Panc1 (cell line): Measurements from ENCODE around the gene RXFP2. TPM values are rescaled to one million over a fixed set of nuclear protein-coding genes. Genes with fewer than 3 reads are reported as not detected.

Experiments used
- ATAC-seq: fragments of 200-7000 bp; cut with Tn5 transposase; 2 replicates; pipeline ENCODE4 v1.9.1; 2020; ENCODE audit warnings: mild to moderate bottlenecking, moderate library complexity
- BruUV-seq: library from RNA; stranded (reverse); fragments of 400-500 nt; replicated peaks from 2 replicates; lab custom pipeline; 2021; lab: Mats Ljungman, UMichigan
- CTCF ChIA-PET: fragments of 300-600 bp; sonication (Branson Sonifier 250); formaldehyde crosslinking; loops from one replicate; lab custom pipeline; 2022; ENCODE audit warnings: antibody characterized with exemption; lab: Charles Lee
- POLR2A ChIA-PET: fragments of 300-600 bp; sonication (Branson Sonifier 250); formaldehyde crosslinking; loops from one replicate; lab custom pipeline; 2022; ENCODE audit warnings: antibody characterized with exemption; lab: Charles Lee
- DNase-seq: peaks from one replicate; pipeline ENCODE4 v3.0.0-alpha.2; 2010; ENCODE audit warnings: low read depth, low spot score
- H3K27ac ChIP-seq: 2 replicates; pipeline ENCODE4 v1.5.1; 2011; ENCODE audit warnings: mild to moderate bottlenecking, low read length, inconsistent platforms
- H3K27me3 ChIP-seq: fragments of 200-500 bp; sonication (Bioruptor generic); 2 replicates; pipeline ENCODE4 v1.6.0; 2014; ENCODE audit warnings: low read length, inconsistent platforms; ENCODE audit not compliant: control insufficient read depth, insufficient read depth
- H3K36me3 ChIP-seq: fragments of 200-500 bp; sonication (Bioruptor generic); 2 replicates; pipeline ENCODE4 v1.5.1; 2014; ENCODE audit warnings: inconsistent platforms, mild to moderate bottlenecking, low read length, moderate library complexity; ENCODE audit not compliant: control insufficient read depth, insufficient read depth
- H3K4me1 ChIP-seq: 2 replicates; pipeline ENCODE4 v1.5.1; 2011; ENCODE audit warnings: inconsistent platforms, mild to moderate bottlenecking, low read length, moderate library complexity; ENCODE audit not compliant: control insufficient read depth, insufficient read depth
- H3K4me3 ChIP-seq, 2 experiments: 2 replicates each; pipeline ENCODE4 v1.5.1; 2011 to 2012; ENCODE audit warnings: low read depth in 2 of 2, low read length in 2 of 2, mild to moderate bottlenecking in 2 of 2, inconsistent platforms in 1 of 2, moderate library complexity in 1 of 2
- H3K9me3 ChIP-seq: fragments of 200-500 bp; sonication (Bioruptor generic); 2 replicates; pipeline ENCODE4 v1.5.1; 2014; ENCODE audit warnings: low read depth, mild to moderate bottlenecking, inconsistent platforms, low read length, moderate library complexity; ENCODE audit not compliant: control insufficient read depth, insufficient read depth
- CTCF ChIP-seq: fragments of 450-650 bp; IDR thresholded peaks from 2 replicates; pipeline ENCODE4 v1.5.1; 2017; ENCODE audit warnings: mild to moderate bottlenecking
- POLR2AphosphoS5 ChIP-seq: IDR thresholded peaks from 2 replicates; pipeline ENCODE4 v1.6.1; 2012; ENCODE audit warnings: mild to moderate bottlenecking, low read depth, low read length, moderate library complexity
- SIN3A ChIP-seq: IDR thresholded peaks from 2 replicates; pipeline ENCODE4 v1.6.1; 2012; ENCODE audit warnings: low read depth, mild to moderate bottlenecking, low read length, moderate library complexity, borderline replicate concordance; ENCODE audit not compliant: insufficient read depth
- TCF7L2 ChIP-seq: IDR thresholded peaks from 2 replicates; pipeline ENCODE4 v1.6.1; 2011; ENCODE audit warnings: mild to moderate bottlenecking, low read depth, low read length, inconsistent platforms
- in situ Hi-C: cut with HindIII; loops from 2 replicates; pipeline ENCODE4 v1.10.0; 2016; ENCODE audit warnings: low sequenced_read_pairs, low pct_unique_long_range_greater_than_20kb
- intact Hi-C: fragments of 100-400 bp; cut with micrococcal nuclease; formaldehyde crosslinking; loops from one replicate; pipeline ENCODE4 v1.10.0; 2022; ENCODE audit not compliant: unreplicated experiment
- total RNA-seq: library from RNA; stranded (reverse); gene quantifications from one replicate; pipeline ENCODE4 v1.2.1, GENCODE V29; 2021; ENCODE audit not compliant: unreplicated experiment
- TF ChIP-seq, protein P1 (sequence below), 2 experiments: IDR thresholded peaks; 2 replicates each; pipeline ENCODE4 v1.6.1; 2011 to 2012; ENCODE audit warnings: low read depth in 2 of 2, control low read depth in 1 of 2, low read length in 1 of 2, mild to moderate bottlenecking in 1 of 2, moderate library complexity in 1 of 2; ENCODE audit not compliant: insufficient read depth in 1 of 2

The RXFP2 gene
- total RNA-seq, 1 experiment from 2014 or later, result not detected

DNA sequence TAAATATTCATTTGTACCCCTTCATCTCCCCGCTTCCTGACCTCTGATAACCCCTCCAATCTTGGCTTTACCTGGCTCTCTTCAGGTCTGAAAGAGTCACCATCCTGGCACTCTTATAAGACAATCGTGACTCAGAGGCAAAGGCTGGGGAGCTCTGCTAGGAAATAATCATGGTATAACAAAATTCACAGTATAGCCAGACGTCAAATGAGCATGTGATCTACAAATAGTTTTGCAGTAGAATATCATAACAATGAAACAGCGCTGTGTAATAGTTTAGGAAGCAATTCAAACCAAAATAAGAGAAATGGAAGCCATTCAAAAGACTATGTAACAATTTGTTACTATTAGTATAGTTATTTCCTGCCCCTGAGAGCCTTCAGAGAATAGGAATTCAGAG is 34.2 kb downstream of the RXFP2 start:
- DNase-seq (no peak), ATAC-seq (no peak)
- peaks cover 4% of the 10 kb centered on the region; the same call in 1 of the 2 replicates for H3K27me3 ChIP-seq
- H3K4me3 ChIP-seq, result no peak overlapping the region
- H3K27ac ChIP-seq, result no peak overlapping the region
- no peaks in the 10 kb centered on the region for H3K36me3 ChIP-seq
- in situ Hi-C loops, result no loop called here
- BruUV-seq, result no TSS peak
- TF ChIP-seq TCF7L2 (no peak), POLR2AphosphoS5 (no peak)
- TF ChIP-seq, protein P1, sequence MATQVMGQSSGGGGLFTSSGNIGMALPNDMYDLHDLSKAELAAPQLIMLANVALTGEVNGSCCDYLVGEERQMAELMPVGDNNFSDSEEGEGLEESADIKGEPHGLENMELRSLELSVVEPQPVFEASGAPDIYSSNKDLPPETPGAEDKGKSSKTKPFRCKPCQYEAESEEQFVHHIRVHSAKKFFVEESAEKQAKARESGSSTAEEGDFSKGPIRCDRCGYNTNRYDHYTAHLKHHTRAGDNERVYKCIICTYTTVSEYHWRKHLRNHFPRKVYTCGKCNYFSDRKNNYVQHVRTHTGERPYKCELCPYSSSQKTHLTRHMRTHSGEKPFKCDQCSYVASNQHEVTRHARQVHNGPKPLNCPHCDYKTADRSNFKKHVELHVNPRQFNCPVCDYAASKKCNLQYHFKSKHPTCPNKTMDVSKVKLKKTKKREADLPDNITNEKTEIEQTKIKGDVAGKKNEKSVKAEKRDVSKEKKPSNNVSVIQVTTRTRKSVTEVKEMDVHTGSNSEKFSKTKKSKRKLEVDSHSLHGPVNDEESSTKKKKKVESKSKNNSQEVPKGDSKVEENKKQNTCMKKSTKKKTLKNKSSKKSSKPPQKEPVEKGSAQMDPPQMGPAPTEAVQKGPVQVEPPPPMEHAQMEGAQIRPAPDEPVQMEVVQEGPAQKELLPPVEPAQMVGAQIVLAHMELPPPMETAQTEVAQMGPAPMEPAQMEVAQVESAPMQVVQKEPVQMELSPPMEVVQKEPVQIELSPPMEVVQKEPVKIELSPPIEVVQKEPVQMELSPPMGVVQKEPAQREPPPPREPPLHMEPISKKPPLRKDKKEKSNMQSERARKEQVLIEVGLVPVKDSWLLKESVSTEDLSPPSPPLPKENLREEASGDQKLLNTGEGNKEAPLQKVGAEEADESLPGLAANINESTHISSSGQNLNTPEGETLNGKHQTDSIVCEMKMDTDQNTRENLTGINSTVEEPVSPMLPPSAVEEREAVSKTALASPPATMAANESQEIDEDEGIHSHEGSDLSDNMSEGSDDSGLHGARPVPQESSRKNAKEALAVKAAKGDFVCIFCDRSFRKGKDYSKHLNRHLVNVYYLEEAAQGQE (IDR thresholded peaks at IDR 0.05; ENCODE audit: insufficient read depth in 1 of 2, low read depth in 2 of 2, low read length in 1 of 2), result no peak
- intact Hi-C loops, result no loop called here
- H3K4me1 ChIP-seq, result no peaks in the 10 kb centered on the region
- CTCF ChIA-PET, result interaction anchor here (0.6 kb wide), 1 partner anchor 146 kb away, joined by 5 read pairs; no protein-coding TSS in a partner anchor
- H3K9me3 ChIP-seq, result no peaks in the 10 kb centered on the region
- POLR2A ChIA-PET, result no interaction called here

GRCh38 chr13:31774186-31774750 is 34.9 kb downstream of the RXFP2 start:
- ATAC-seq (no peak), DNase-seq (no peak)
- ChIA-PET CTCF (no interaction called here), POLR2A (no interaction called here)
- TF ChIP-seq, protein P1 (IDR thresholded peaks at IDR 0.05; ENCODE audit: insufficient read depth in 1 of 2, low read depth in 2 of 2, low read length in 1 of 2), result no peak
- no peak for TF ChIP-seq SIN3A
- TF ChIP-seq POLR2AphosphoS5, result no peak
- TF ChIP-seq TCF7L2, result no peak
- TF ChIP-seq CTCF, result no peak
- Histone ChIP-seq H3K4me3 (no peak overlapping the region), H3K9me3 (no peaks in the 10 kb centered on the region), H3K4me1 (no peaks in the 10 kb centered on the region), H3K36me3 (no peaks in the 10 kb centered on the region), H3K27ac (no peak overlapping the region), H3K27me3 (peaks cover 4% of the 10 kb centered on the region; the same call in 1 of the 2 replicates)
- intact Hi-C loops, result no loop called here
- no TSS peak for BruUV-seq
- in situ Hi-C loops, result no loop called here
